Measurements from ENCODE around the gene DEK.

DNA sequence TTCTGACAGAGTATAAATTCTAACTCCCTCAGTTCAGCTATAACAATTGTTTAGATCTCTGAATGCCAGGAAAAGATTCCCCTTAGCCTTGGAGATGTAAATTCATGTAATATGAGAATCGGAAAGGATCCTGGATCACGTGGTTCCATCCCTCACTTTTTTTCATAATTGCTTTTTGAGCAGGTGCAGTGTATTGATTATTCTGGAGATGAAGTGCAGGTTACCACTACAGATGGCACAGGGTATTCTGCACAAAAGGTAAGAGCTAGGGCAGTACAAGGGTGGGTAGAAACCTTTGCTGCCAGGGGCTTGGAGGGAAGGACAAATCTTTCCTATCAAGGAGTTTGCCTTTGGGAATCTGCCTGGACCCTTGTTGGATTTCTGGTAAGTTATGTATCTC is 56.4 kb downstream of the DEK start:
- TF ChIP-seq, protein P1, sequence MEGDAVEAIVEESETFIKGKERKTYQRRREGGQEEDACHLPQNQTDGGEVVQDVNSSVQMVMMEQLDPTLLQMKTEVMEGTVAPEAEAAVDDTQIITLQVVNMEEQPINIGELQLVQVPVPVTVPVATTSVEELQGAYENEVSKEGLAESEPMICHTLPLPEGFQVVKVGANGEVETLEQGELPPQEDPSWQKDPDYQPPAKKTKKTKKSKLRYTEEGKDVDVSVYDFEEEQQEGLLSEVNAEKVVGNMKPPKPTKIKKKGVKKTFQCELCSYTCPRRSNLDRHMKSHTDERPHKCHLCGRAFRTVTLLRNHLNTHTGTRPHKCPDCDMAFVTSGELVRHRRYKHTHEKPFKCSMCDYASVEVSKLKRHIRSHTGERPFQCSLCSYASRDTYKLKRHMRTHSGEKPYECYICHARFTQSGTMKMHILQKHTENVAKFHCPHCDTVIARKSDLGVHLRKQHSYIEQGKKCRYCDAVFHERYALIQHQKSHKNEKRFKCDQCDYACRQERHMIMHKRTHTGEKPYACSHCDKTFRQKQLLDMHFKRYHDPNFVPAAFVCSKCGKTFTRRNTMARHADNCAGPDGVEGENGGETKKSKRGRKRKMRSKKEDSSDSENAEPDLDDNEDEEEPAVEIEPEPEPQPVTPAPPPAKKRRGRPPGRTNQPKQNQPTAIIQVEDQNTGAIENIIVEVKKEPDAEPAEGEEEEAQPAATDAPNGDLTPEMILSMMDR (IDR thresholded peaks at IDR 0.05): no peak
- TF ChIP-seq POLR2A (IDR thresholded peaks at IDR 0.05): no peak
